Heart left ventricle (tissue), 13 donors: ENCODE measurements around the gene ARL8B.

Source experiments
- CTCF ChIP-seq, 12 donors: fragments of 200-600 bp; sonication (generic) in 4 of 12; IDR thresholded peaks; one replicate each; pipeline versions ENCODE4 v1.5.0 to v1.8.0; 2018 to 2022; ENCODE audit warnings: antibody characterized with exemption in 12 of 12, mild to moderate bottlenecking in 5 of 12
- POLR2A ChIP-seq, 2 donors: fragments of 450-650 bp; IDR thresholded peaks; one replicate each; pipeline ENCODE4 v1.6.1; 2017; ENCODE audit warnings: antibody characterized with exemption in 2 of 2, mild to moderate bottlenecking in 2 of 2, moderate library complexity in 2 of 2
- donor health status: ischemic (EF 13 %, LVEDD 7.1; RV severe dilation, severe dysfunction).
- donor health status: DM: no; HTN: yes; CAD: no.
- donor health status: DM: no; HTN: no; CAD: no.
- donor health status: ischemic (EF 25% LVEDD 6.9; RV normal size, moderate dysfunction).
- donor health status: ischemic (EF 25% LVEDD 5.7; RV mildly dilated, moderate dysfunction).
- donor health status: ischemic (EF 35%, LVEDD 5.7; RV mildly dilated, moderate dysfunction).
- donor health status: nonischemic (EF 11% LVEDD 7.7; RV severe dilation, severe dysfunction).
- donor health status: DM: yes; HTN: yes; CAD: no.
- donor health status: PGD.
- donor health status: ischemic (EF 29% LVEDD 5.4; RV normal size, mild dysfunction).
- donor health status: nonischemic (EF 23%, LVEDD 6.1; RV moderate dilation, normal function).

- TF ChIP-seq CTCF (IDR thresholded peaks at IDR 0.05) (no peak), POLR2A (IDR thresholded peaks at IDR 0.05) (no peak)
Measured at GRCh38 chr3:5172018-5172417, 49.9 kb downstream of the ARL8B start.
